Measurements from ENCODE around the gene TMEM119.

The TMEM119 gene

GRCh38 chr12:108642899-108643654, 45.2 kb upstream of the TMEM119 start:
- no peak for DNase-seq (ENCODE audit: low read depth)
- H3K4me3 ChIP-seq (ENCODE audit: low read depth, low read length), result no peak overlapping the region
- no peak for TF ChIP-seq CTCF (IDR thresholded peaks at IDR 0.05; ENCODE audit: control insufficient read depth, extremely low read depth, insufficient read depth)

- no peak overlapping the region for H3K4me3 ChIP-seq (ENCODE audit: low read depth, low read length)
- no peak for TF ChIP-seq CTCF (IDR thresholded peaks at IDR 0.05; ENCODE audit: control insufficient read depth, extremely low read depth, insufficient read depth)
- DNase-seq (ENCODE audit: low read depth), result no peak
Observed at GRCh38 chr12:108642269-108642870, 44.5 kb upstream of the TMEM119 start.

- DNase-seq (ENCODE audit: low read depth), result no peak
Observed at GRCh38 chr12:108641446-108642268, 43.8 kb upstream of the TMEM119 start.

GRCh38 chr12:108640802-108641445, 43.0 kb upstream of the TMEM119 start:
- DNase-seq (ENCODE audit: low read depth), result no peak
- H3K4me3 ChIP-seq (ENCODE audit: low read depth, low read length), result no peak overlapping the region
- no peak for TF ChIP-seq CTCF (IDR thresholded peaks at IDR 0.05; ENCODE audit: control insufficient read depth, extremely low read depth, insufficient read depth)

More at GRCh38 chr12:108641446-108642268, 43.8 kb upstream of the TMEM119 start:
- TF ChIP-seq CTCF (IDR thresholded peaks at IDR 0.05; ENCODE audit: control insufficient read depth, extremely low read depth, insufficient read depth), result no peak
- no peak overlapping the region for H3K4me3 ChIP-seq (ENCODE audit: low read depth, low read length)

- no peak for DNase-seq (ENCODE audit: low read depth)
- no peak overlapping the region for H3K4me3 ChIP-seq (ENCODE audit: low read depth, low read length)
- no peak for TF ChIP-seq CTCF (IDR thresholded peaks at IDR 0.05; ENCODE audit: control insufficient read depth, extremely low read depth, insufficient read depth)
Observed at GRCh38 chr12:108638997-108639822, 41.3 kb upstream of the TMEM119 start.
